Fibroblast of peridontal ligament (primary cell): ENCODE results near the gene LZTS2.

Experiments used
- DNase-seq: peaks from one replicate; pipeline ENCODE4 v3.0.0-alpha.2; 2010; ENCODE audit errors: extremely low read depth

Gene LZTS2

DNA sequence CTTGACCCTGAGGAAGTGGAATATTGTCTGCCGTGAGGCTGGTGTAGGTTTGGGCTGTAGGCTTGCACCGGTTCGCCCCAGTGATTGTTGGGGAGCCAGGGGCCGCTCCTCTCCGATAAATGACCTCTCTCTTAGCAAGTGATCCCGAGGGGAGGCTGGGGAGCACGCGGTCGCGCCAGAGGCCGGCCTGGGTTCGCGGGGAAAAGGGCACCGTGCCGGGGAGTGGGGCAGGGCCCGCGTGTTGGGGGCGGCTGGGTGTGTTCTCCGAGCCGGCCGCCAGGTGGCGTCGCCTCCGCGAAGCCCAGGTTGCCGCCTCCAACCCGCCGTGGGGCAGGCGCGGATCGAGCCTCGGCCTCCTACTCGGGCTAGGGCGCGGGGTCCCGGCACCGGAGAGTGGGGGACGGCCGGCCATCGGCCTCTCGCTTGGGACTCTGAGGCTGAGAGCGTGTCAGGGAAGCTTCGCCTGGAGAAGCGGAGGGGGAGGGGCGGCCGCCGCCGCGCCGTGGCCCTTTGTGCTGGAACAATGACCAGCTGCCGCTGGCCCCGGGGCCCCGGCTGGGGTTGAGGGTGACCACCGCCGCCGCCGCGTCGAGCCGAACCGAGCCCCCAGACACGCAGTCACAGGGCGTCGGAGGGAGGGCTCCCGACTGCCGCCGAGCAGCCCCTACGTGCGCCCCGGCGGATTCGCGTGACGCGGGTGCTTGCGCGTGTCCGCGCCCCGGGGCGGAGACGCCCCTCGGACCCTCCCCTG, 442 bp upstream of the LZTS2 start:
- peak; percentile 72 for DNase-seq

DNA sequence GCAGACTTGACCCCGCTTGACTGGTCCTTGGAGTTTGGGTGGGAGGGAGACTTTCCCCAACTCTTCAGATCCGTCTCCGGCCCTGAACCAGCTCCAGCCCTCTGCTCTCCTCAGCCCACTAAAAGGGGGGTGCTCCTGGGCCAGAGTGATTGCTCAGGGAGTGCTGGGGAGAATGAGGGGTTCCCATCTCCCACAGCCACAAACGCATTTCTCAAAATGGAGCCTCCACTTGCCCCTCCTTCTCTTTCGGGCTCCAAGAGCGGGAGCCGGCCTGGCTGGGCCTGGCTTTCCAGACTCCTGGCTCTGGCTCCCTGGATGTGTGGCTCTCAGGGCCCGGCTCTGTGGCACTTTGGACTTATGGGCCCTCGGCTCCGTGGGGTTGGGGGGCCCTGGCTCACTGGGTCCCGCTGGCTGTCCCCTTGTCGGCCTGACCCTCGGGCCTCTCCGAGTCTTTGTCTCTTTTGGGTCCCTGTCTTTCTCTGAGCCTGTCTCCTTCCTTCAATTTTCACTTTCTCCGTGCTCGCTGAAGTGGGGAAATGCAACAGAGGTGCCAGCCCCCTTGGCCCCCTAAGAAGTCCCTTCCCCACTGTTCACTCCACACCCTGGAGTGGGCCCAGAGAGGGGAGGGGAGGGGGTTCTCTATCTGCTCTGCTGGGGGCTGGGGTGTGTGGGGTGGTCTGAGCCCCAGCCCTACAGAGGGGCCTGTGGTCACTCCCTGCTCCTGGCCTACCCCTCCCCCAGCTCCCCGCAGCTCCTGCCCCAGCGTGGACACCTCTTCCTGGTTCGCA, 713 bp downstream of the LZTS2 start:
- no peak for DNase-seq

DNA sequence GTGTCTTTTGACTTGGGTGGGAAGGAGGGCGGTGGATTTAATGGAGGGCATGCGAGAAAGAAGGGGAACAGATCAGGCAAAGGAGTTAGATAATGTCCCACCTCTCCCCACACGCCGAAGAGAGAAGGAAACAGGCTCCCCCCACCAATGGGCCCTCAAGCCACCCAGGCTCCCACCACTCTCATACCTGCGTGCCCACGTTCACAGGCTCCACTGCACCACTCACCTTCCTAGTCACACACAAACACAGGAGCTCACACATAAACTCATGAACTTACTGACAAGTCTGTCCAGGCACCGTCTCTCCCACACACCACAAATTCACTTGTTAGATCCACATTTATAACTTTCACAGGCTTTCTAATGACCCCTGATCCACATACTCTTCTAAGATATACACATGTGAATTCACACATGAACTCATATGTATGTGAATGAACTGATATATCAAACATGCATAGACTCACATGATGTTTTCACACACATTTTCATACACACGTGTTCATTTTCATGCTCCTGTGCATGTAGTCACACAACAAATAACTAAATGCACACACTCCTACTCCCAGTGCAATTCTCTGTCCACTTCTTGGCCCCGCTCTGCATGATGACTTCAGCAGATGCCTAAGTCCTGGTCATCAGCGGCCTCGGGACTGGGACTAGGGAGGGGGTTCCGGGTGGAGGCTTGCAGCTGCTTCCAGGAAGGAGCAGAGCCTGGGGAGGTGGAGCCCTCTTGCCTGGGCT, 1.5 kb downstream of the LZTS2 start:
- DNase-seq = peak; percentile 92

DNA sequence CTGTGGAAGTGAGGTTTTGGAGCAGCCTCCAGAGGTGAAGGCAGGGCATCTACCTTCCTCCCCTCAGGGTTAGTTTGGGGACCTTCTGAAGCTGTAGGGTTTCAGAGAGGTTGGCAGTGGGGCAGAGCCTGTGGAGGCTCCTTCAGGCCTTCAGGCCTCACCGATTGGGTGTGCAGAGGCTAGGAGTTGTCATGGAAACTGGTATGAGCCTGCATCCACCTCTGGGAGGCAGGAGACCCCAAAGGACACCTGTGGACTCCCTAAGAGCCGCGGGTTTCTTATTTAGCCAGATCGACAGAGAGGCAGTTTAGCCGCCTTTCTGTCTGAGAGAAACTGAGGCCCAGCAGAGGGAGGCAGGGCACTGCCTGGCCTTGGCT, 2.0 kb downstream of the LZTS2 start:
- DNase-seq = no peak

DNA sequence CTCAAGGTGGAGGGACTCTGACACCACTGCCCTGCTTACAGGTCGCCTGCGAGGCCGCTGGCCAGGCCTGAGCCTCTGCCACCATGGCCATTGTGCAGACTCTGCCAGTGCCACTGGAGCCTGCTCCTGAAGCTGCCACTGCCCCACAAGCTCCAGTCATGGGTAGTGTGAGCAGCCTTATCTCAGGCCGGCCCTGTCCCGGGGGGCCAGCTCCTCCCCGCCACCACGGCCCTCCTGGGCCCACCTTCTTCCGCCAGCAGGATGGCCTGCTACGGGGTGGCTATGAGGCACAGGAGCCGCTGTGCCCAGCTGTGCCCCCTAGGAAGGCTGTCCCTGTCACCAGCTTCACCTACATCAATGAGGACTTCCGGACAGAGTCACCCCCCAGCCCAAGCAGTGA, 2.8 kb downstream of the LZTS2 start:
- DNase-seq = no peak

DNA sequence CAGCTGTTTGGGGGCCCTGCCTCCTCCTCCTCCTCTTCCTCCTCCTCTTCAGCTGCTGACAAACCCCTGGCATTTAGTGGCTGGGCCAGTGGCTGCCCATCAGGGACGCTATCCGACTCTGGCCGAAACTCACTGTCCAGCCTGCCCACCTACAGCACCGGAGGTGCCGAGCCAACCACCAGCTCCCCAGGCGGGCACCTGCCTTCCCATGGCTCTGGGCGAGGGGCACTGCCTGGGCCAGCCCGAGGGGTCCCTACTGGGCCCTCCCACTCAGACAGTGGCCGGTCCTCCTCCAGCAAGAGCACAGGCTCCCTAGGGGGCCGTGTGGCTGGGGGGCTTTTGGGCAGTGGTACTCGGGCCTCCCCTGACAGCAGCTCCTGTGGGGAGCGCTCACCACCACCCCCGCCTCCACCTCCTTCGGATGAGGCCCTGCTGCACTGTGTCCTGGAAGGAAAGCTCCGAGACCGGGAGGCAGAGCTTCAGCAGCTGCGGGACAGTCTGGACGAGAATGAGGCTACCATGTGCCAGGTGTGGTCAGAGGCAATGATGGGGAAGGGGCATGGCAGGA, 4.1 kb downstream of the LZTS2 start:
- DNase-seq = no peak

DNA sequence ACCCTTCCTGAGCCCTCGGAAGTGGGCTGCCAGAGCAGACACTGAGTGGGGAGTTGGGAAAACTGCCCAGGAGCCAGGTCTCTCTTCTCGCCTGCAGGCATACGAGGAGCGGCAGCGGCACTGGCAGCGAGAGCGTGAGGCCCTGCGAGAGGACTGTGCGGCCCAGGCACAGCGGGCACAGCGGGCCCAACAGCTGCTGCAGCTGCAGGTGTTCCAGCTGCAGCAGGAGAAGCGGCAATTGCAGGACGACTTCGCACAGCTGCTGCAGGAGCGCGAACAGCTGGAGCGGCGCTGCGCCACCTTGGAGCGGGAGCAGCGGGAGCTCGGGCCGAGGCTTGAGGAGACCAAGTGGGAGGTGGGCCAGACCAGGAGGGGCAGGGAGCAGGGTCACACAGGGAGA, 5.8 kb downstream of the LZTS2 start:
- DNase-seq = no peak

DNA sequence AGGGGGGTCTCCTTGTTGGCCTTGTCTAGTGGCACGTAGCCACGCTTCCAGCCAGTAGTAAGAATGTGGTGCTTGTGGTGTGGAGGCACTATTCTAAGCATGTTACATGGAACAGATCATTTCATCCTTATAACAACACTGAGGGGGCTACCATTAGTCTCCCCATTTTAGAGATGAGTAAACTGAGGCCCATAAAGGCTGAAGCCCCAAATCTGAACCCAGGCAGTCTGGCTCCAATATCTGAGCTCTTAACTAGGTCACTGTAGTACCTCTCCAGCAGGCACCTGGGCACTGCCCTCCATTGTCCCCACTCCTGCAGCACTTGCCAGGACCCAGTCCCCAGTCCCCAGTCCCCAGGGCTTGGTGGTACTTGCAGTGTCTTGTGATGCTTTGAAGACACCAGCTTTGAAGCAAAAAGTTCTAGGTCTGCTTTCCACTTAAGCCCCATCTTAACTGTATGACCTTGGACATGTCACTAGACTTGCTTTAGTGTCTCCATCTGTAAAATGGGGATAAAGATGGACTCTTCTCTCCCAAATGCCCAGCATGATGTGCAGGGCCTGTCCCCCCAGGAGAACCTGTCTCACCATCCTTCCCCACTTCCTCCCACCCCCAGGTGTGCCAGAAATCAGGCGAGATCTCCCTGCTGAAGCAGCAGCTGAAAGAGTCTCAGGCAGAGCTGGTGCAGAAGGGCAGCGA, 6.4 kb downstream of the LZTS2 start:
- no peak for DNase-seq

DNA sequence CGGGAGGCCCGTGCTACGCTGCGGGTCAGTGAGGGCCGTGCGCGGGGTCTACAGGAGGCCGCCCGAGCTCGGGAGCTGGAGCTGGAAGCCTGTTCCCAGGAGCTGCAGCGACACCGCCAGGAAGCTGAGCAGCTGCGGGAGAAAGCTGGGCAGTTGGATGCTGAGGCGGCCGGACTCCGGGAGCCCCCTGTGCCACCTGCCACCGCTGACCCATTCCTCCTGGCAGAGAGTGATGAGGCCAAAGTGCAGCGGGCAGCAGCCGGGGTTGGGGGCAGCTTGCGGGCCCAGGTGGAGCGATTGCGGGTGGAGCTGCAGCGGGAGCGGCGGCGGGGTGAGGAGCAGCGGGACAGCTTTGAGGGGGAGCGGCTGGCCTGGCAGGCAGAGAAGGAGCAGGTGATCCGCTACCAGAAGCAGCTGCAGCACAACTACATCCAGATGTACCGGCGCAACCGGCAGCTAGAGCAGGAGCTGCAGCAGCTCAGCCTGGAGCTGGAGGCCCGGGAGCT, 7.0 kb downstream of the LZTS2 start:
- DNase-seq = no peak

DNA sequence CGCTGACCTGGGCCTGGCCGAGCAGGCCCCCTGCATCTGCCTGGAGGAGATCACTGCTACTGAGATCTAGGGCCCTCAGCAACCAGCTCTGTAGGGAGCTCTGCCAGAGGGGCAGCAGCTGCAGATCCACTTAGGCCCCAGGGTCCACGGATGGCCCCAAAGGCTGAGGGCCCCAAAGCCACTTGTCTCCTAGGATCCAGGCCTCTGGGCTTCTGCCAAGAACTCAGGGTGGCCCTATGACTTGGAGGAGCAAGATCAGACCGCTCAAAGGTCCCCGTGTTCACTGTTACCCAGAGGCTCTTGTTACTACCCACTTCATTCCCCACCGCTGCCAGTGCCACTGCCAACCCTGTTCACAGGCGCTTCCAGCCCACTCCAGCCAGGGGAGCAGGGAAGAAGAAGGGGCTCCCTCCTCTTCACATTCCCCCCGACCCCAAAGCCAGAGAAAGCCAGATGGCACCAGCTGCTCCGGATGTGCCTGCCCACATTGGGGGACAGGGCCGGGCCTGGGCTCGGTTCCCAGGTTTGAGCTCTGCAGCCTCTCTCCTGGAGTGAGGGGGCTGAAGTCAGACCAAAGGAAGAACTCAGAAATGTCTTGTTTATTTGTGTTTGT, 7.6 kb downstream of the LZTS2 start:
- no peak for DNase-seq

DNA sequence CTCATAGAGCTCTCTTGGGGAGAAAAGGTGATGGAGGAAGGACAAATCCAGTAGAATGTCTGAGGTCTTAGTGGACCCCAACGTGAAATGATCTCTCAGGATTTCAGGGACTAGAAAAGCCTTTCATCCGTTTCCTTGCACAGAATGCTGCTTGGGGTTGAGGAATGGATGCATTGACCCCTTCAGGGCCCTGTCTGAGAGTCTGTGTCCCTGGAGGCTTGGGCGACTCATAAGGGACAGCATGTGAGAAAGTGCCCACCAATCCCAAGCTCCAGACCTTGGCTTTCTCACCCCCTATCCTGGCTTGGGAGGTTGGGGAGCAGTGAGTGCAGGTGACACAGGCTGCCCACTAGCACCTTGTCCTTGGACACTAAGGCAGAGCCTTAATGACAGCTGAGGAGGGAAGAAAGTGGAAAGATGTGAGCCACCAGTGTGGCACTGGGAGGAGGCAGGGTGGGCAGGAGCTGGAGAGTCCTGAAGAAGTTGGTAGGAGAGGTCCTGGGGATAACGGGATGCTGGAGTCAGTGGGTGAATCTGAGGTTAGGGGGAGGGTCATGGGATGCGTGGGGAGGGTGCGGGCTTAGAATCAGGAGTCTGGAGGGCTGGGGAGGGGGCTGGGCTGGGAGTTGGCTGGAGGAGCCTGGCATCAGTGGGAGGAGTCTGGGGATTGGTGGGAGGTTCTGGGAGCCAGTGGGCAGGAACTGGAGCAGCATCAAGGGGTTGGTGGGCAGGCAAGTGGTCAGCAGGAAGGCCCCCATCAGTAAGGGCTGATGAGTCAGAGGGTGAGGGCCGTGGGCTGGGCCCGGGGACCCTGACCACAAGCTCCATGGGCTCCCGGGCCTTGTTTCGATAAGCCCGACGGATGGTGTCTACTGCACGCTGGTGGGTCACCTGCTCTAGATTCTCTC, 8.6 kb downstream of the LZTS2 start:
- DNase-seq = no peak

DNA sequence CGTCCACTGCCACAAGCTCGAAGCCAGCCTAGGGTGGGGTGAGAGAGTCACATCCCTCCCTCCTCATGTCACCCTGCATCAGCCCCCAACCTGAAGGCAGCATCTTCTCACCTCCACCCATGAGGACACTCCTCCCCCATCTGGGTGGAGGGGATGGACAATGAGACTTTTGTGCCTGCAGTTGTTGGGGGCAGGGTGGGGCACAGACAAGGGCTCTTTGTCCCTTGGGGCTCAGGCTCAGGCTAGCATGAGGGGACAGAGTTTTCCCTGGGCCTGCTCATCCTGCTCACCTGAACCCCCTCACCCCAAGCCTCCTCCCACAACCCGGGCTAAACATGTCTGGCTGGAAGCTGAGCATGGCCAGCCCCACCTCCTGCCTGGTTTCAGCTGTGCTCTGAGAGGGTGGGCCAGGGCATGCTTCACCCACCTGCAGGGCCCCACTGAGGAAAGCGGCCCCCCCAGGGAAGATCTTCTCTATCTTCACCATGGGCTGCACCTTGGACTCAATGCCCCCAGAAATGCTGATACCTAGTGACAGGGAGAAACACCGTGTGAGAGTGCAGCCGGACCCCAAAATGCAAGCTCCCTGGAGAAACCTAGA, 9.3 kb downstream of the LZTS2 start:
- no peak for DNase-seq

DNA sequence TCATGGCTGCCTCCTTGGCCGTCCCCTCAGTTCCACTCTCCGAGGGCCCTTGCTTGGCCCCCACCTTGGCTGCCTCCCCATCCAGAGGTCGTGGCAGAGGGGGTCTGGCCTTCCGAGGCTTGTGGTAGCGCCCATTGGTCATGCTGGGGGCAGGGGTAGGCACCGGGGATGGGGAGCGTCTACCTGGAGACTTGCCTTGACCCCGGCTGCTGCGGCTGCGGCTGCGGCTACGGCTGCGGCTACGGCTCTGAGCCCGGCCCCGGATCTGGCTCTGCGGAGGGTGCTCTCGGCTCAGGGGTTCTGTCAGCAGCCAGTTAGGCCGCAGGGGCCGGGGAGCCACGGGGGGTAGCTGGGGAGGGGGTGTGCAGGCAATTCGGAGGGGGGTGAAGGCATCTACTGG, 10.7 kb downstream of the LZTS2 start:
- DNase-seq = no peak

DNA sequence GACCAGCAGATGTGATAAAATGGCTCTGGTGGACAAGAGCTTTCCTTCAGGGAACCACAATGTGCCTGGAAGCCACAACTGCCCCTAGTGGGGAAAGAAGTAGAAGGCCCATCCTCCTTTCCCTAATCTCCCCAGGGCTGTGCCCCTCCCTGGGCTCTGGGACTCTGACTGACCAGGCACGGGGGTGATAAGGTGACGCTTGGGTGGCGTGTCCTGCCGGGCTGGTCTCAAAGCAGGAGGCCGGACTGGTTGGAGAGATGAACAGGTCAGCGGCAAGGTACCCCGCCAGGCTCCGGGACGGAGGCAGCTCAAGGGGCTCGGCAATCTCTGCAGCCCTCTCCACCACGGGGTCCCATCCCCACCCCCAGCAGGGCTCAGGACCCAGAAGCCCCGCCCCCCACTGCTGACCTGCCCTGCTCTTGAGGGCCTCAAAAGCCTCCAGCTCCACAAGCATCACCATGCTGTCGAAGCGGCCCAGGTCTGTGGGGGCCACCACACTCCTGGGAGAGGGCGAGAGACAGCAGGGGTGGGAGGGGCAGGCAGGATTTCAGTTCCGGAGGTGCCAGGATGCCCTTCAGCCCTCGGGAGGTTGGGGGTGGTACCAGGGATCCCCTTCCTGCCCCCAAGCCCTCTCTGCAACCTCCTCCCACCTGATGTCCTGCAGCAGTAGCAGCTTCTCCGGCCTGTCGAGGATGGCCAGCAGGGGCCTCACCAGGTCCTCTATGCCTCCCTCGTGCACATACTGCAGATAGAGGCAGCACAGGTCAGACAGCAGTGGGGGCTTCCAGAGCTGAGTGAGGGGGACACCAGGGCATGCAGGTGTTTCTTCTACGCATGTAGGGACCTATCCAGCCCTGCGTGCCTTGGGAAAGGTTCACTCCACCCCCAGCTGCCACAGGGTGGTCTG, 12.2 kb downstream of the LZTS2 start:
- DNase-seq = no peak

DNA sequence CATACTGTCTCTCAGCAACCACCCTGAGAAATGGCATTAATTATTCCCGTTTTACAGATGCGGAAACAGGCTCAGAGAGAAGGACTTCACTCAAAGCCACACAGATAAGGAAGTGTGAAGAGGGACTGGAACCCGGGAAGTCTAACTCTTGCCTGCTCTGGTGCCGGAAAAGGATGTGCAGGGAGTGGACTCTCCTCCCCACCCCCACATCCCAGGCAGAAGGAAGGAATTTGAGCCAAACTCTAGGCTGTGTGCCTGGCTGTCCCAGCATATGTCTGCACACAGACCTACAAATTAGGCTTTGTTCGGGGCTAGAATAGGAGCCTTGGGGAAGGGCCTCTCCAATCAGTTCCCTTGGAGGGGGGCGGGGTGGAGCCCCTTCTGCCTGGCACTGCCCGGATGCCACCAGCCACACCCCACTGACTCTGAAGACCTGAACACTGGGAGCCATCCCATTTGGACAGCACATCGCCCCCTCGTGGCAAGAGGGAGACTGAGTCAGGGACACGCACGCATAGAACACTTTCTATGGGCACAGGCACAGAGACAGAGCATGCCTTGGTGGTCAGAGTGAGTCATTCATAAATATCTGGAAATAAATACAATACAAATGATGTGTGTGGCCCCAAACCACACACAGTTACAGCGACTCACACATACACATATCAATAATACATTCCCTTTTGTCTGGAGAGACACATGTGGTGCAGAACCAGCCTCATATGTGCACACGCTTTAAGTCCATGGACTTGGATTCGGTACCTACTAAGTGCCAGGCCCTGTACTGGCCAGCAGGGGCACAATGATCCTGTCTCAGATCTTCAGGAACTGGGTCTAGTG, 13.1 kb downstream of the LZTS2 start:
- DNase-seq = peak; percentile 91

DNA sequence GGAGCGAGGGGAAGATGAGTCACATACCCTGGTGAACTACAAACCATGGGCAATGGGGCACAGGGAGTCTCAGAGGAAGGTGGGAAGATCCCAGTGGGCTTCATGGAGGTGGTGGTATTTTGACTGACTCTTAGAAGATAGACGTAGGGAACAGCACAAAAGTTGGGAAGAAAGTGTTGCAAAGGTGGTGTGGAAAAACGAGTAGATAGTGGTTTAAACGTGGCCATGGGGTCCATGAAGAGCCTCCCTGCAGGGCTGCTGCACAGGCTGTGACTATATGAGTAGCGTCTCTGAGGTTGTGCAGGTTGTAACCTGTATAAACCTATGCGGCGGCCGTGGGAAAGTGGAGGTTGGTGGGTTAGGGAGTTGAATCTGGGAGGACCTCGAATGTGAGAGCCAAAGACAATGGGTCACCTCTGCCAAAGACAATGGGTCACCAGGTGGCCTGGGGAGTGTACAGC, 13.8 kb downstream of the LZTS2 start:
- no peak for DNase-seq

DNA sequence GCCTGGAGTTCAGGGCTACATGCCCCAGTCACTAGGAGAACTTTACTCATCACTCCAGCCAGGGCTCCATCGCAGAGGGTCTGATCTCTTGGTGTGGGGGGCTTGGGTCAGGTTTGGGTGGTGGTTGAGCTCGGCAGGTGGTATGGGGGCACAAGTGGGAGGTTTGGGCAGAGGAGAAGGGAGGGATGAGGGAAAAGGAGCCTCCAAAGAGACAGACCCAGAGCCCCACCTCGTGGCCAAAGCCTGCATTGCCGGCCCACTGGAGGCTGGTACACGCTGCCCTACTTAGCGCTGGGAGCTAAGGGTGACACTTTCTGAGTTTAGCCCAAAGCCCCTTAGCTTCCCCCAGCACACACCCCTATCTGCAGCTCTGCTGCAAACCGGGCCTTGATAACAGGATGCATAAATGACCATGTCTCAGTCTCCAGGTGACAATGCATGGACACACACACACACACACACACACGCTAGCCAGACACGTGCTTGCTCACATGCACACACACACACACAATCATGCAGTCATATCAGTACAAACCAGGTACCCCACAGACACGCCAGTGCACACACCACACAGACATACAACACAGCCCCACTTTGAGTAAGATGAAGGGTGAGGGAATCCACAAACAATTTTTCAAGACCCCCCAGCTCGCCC, 14.7 kb downstream of the LZTS2 start:
- DNase-seq = peak; percentile 70
